HG02938 (cell line): ENCODE data around the gene SPO11.

Source experiments
- ATAC-seq: cut with Tn5 transposase; IDR thresholded peaks from one replicate; pipeline ENCODE4 v1.9.1; 2021; ENCODE audit warnings: mild to moderate bottlenecking, moderate library complexity; ENCODE audit not compliant: unreplicated experiment

Gene SPO11, protein sequence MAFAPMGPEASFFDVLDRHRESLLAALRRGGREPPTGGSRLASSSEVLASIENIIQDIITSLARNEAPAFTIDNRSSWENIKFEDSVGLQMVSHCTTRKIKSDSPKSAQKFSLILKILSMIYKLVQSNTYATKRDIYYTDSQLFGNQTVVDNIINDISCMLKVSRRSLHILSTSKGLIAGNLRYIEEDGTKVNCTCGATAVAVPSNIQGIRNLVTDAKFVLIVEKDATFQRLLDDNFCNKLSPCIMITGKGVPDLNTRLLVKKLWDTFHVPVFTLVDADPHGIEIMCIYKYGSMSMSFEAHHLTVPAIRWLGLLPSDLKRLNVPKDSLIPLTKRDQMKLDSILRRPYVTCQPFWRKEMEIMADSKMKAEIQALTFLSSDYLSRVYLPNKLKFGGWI

DNA sequence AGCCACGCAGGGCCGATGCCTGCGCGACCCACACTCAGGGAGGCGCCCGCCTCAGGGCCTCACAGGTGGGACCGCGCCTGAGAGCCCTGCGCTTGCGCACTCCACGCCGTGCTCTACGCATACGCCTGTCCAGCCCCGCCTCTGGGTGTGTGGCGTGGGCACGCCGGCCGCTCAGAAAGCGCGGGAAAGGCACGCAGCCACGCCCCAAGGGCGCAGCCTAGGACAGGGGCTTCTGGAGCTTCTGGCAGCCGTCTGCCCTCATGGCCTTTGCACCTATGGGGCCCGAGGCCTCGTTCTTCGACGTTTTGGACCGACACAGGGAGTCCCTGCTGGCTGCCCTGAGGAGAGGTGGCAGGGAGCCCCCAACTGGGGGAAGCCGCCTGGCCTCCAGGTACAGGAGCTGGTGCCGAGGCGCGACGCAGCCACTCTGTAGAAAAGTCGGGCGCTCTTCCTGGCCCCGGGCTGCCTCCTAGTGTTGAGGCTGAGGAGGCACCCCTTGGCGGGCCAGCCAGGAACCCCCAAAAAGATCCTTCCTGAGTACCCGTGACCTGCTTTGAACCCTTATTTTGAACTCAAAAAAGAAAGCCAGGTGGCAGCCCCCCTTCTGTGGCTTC lies at the start of gene SPO11:
TSS of gene SPO11 (plus strand) at position 196 of the 614 bp plus-strand sequence. CDS start at position 261, 65 bp downstream.
- no peak for ATAC-seq

DNA sequence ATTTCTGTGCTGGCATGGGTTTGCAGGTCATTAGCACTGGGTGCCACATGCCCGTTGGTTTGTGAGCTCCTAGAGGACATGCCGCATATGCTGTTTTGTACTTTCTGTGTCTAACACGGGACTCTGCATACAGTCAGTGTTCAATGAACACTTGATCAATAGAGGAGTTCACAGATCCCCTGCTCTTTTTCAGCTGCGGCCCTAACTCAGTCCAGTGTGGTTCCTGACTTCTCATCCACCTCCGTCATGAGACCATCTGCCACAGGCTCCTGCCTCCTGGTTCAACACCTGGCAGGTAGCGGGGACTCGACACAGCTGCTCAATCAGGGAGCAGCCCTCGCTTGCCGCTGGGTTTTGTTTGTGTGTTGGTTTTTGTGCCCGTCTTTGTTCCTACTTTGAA lies 49.4 kb upstream of the SPO11 start:
- ATAC-seq: no peak

DNA sequence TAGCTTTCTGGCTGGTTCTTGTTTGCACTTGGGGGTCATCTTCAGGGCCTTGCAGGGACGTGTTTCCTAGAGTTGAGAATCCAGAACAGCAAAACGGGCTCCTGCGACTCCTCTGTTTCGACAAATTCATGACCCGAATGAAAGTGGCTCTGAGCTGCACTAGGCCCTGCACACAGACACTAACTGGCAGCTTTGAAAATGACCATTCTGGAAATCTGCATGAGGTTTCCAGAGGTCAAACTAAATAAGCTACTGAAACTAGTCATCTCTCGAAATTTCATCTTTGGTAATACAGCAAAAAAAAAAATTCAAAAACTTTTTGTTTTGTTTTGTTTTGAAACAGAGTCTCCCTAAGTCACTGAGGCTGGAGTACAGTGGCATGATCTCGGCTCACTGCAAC lies 47.7 kb upstream of the SPO11 start:
- no peak for ATAC-seq

DNA sequence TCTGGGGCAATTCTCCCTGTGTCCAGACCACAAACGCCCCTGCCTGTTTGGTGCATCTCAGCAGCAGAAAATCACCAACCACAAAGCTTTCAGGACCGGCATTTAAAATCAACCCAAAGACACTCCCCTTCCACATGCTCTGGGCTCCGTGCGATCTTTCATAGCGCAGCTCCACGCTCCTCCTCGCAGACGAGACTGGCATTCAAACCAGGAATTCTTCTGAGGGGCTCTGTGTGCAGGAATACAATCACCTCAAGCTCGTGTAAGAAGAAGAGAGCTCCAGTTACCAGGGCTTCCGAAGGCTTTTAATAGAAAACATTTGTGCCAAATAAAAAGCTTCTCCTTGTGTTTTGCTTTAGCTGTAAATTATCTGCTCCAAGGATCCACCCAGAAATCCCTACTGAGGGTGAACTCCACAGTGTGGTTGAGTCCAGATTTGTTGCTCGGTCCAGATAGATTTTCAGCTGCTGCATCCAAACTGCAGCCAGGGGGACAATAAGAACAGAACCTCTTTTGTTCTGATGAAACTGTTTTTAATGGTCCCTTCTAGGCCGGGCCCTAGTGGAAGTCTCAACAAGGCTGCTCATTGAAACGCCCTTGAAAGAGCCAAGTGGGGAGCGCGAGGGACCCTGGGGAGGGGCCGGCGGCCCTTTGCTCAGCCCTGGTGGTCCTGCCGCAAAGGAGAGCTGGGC lies 46.8 kb upstream of the SPO11 start:
- ATAC-seq: no peak

DNA sequence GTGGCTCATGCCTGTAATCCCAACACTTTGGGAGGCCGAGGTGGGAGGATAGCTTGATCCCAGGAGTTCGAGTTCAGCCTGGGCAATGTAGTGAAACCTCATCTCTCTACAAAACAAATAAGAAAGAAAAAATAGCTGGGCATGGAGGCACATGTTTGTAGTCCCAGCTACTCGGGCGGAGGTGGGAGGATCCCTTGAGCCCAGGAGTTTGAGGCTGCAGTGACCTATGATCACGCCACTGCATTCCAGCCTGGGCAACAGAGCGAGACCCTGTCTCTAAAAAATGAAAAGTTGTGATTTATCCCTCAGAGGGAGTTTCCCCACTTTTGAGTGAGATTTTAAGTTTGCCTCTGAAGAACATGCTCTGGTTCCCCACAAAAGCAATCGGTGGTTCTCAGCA lies 45.7 kb upstream of the SPO11 start:
- no peak for ATAC-seq

DNA sequence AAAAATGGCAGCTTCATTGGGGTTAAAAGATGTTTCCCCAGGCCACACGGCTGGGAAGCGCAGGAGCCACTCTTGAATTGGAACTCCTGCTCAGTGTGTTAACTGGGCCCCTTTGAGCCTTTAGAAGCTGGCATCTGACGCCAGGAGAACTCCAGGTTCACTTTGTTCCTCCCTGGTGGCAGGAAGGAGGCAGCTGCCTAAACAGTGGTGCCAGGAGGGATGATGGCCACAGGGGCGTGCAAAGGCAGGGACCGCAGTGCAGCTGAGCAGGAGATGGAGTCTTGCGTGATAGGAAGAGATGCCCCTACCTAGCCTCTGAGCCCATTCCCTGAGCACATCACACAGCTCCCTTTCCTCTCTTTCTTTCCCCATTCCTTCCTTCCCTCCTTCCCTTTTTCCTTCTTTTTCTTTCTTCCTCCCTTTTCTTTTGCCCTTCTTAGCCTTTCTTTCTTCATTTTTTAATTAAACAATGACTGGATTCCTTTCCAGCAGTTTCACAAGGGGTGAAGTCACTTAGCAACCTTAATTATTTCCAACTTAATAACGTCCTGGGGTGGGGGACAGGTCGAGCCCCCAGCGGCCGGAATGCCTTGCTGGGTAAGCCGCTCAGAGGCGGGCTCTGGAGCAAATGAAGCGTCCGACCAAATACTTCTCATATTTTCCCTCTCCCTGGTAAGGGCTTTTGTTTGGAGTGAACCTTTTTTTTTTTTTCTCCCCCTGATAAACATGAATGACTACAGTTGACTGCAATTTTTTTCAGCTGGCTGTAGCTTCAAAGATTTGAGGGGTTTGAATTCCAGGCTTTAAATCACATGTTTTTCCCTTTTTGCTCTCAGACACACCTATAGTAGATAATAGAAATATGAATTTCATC lies 42.4 kb upstream of the SPO11 start:
- ATAC-seq: no peak

DNA sequence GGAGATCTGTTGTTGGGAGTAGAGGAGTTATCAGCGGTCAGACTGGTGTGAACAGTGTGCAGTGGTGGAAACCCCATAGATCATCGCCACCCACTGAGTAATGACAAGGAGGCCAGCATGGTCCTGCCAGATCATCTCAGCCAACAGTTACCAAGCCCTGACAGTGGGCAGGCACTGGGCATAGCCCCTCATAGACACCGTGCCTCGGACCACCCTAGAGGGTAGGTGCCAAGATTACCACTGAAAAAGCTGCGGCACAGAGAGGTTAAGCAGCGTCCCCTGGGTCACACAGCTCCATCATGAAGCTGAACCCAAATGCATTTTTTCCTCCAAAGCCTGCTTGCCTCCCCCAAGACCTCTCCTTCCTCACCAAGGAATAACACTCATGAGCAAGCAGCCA lies 41.7 kb upstream of the SPO11 start:
- ATAC-seq: no peak

DNA sequence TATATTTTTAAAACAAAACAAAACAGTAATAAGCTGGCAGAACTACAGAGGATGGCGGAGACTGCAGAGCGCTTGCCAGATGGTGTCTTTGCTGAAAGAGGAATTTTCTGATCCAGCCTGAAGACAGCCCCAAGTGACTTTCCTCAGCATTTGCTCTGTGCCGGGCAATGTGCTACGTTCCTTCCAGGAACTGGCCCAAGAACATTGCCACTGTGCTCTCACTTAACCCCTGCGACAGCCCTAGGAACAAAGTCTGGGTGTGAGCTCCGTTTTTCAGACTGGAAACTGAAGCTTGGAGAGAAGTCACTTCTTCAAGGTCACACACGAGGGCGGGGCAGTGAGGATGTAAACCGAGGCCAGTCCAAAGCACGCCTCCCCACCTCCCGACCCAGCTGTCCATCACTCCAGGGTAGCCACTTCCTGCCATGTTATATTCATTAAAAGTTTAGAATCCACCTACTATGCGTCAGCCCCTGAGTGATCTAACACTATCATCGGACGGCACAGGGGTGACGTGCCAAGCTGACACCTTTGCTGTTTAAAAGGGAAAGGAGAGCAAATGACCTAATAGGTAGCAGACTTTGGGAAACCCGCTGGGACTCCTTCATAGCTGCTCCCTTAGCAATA lies 40.8 kb upstream of the SPO11 start:
- no peak for ATAC-seq

DNA sequence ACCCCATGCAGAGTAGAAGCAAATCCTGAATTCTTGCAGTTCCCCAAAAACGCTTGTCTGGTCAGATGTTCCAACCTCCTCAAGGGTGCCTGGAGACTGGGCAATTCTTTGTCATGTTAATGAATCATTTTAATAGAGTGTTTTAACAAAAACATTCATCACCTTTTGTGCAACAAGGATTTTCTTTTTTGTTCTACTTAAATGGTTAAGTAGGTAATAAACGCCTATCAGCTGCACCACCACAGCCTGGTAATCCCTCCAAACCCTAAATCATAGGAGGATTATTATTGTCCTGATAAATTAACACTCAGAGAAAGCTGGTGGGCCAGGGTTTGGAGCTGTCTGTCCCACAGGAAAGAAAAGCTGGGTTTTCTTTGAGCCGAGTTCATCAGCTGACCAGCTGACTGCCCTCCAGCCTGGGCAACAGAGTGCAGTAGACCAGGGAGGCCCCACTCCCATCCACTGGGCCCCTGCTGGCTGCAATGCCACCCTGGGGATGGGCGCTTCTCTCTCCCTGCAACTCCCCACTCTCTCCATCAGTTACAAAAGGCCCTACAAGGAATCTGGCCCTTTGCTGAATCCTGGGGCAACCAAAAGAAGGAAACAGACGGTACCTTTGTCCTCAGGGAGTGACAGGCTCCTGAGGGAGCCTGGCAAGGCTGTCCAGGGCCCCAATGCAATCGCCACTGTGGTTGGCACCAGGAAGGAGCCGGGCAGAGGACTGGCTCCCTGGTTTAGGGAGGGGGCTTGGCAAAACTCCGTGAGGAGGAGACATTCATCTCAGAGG lies 40.0 kb upstream of the SPO11 start:
- no peak for ATAC-seq

DNA sequence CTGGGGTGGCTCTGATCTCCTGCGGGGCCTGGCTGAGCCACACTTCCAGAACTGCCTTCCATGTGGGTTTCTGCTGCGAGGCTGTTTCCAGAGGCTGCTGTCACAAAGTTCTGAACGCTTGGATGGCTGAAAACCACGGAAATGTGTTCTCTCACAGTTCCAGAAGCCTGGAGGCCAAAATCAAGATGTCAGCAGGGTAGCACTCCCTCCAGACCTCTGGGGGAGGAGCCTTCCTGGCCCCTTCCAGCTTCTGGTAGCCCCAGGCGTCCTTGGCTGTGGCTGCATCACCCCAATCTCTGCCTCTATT lies 39.5 kb upstream of the SPO11 start:
- ATAC-seq: no peak

DNA sequence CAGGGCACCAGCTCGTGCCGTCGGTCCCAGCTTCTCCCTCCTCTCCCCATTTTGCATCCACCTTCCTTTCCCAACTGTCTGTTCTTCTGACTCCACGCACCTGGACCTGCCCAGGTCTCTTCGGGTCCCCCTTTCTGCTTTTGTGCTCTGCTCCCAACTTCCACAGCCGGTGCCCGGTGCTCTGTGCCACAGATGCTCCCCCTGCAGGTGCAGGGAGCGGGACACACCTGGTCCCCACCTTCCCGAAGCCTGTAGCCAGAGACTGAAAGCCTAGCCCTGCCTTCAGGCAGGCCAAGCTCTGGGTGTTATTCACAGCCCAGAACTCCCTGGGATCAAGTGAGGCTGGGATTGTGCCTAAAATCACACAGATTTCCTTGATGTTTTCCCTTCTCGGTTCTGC lies 38.6 kb upstream of the SPO11 start:
- ATAC-seq: no peak

DNA sequence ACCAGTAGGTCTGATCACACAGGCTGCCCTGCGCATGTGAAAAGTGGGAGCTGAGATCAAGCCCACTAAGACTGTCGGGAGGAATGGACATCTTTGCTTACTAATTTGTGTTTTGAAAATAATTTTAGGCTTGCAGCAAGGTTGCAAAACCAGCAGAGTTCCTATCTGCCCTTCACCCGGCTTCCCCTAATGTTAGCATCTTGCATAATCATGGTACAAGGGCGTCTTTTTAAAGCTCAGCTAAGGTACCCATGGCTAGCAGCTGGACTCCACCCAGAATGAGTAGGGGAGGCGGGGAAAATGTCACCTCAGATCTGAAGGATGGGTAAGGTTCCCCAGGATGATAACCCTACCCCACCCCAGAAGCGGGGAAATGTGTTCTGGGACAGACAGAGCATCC lies 37.9 kb upstream of the SPO11 start:
- ATAC-seq: no peak

DNA sequence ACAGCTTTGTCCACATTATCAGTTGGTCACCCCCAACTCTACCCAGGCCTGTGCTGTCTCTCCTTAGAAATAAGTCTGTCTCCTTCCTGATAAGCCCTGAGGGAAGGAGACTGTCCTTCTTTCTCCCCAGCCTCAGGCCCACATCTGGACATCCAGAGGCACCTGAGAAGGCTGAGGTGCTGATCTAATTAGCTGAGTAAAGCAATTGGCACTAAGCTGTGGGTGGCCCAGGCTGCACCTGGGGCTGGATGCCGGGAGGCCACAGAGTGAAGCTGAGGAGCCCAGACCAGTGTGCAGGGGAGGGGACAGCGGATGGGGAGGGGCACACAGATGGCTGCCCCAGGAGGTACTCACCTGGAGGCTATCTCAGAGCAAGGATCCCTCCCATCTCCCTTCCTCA lies 37.0 kb upstream of the SPO11 start:
- ATAC-seq: no peak

DNA sequence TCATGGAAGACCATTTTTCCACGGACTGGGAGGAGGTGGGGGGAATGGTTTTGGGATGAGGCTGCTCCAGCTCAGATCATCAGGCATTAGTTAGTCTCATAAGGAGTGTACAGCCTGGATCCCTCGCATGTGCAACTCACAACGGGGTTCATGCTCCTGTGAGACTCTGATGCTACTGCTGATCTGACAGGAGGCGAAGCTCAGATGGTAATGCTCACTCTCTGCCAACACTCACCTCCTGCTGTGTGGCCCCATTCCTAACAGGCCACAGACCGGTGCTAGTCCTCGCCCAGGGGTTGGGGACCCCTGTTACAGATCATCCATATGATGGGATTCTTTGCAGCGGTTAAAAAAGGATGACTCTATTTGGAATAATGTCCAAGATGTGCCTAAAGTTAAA lies 35.6 kb upstream of the SPO11 start:
- no peak for ATAC-seq

DNA sequence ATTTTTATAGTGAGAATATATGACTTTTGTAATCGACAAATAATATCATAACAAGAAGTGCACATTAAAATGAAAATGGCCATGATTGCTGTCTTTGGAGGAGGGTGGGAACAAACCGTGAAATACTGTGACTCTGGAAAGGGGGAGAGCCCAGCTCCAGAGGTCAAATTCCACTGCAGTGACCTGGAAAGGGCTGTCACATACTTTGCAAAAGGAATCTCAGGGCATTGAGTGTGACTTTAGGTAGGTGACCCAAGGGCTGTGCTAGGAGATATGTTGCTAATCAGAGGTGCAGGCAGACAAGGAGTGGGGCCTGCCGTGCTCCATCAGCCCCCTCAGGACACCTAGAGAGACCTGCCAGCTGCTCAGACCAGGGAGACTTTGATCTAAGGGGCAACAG lies 35.1 kb upstream of the SPO11 start:
- ATAC-seq: no peak

DNA sequence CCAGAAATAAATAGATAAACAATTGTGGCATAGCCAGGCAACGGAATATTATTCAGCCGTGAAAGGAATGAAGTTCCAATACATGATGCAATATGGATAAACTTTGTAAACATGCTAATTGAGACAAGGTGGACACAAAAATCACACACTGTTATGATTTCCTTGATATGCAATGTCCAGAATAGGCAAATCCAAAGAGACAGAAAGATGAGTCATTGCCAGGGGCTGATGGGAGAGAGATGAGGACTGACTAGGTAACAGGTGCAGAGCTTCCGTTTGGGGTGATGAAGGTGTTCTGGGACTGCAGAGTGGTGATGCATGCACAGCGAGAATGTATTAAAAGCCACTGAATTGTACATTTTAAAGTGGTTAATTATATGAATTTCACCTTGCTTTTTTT lies 31.1 kb upstream of the SPO11 start:
- ATAC-seq: no peak

DNA sequence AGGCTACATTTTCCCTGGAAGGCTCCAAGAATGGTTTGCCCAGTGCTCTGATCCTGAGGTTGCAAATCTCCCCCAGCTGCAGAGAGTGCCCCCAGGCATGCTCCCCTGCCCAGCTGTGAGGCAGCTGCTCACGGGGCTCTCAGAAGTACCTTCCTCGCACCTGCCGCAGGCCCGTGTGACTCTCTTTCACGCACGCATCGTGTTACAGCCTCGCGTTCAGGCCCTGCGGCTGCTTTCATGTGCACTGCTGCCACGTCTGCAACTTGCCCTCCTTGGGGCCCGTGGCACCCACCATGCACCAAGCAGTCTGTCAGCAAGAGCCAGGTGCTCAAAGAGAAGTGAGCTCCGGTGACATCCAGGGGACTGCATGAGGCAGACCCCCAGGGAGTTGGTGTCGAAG lies 28.6 kb upstream of the SPO11 start:
- no peak for ATAC-seq

DNA sequence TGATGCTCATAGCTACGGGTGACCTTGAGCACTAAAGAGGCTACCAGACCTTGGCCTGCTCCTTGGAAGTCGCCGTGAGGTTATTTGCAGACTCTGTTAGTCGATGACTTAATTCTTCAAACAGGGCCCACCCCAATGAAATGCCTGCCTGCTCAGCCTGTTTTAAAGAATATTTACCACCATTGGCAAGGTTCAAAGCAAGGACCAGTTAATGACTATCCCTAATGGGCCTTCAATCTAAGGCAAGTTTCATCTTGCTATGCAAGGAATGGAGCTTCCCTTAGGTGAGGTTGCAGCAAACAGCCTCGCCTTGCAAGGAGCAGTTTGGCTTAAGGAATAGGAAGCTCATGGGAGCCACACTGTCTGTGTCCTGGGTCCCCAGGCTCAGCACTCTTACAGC lies 22.9 kb upstream of the SPO11 start:
- ATAC-seq: no peak

DNA sequence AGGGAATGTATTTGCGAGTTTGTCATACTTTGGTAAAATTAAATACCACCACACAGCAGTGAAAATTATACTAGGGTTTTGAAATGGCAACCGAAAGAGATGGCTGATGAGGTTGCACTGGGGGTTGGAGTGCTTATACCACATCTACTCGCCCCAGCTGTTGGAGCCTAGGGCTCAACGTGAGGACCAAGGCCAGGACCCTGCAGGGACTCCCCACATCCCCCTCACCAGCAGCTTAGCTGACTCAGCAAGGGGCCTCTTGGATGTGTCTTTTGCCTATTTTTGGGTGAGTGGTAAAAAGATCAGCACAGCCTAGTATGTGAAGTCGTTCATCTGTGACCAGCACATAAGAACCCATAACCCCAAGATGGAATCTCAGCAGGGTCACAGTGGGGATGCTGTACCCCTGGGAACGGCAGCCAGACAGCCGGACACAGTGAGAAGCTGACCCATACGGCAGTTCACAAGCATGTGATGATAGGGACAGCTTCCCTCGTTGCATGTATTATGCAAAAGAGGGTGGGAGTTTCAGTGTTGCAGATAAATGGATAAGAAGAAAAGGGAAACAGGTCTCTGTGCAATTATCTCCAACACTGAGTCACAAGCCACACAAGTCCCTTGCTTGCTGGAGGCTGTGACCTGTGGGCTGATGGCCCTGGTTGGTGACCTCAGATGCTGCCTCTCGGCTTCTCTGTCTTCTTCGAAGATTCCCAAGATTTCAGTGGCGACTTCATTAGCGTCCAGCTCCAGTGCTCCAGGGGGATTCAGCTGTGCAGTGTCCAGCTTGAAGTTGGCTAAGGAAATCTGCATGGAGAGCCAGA lies 20.9 kb upstream of the SPO11 start:
- no peak for ATAC-seq
